HCT116 (cell line): Measurements from ENCODE around the gene ZCCHC2.

Source experiments
- EZH2 ChIP-seq: fragments of 200-600 bp; sonication (generic); IDR thresholded peaks from 2 replicates; pipeline ENCODE4 v1.6.1; 2017; ENCODE audit warnings: antibody characterized with exemption, mixed run types
- EZH2phosphoT487 ChIP-seq: fragments of 200-600 bp; IDR thresholded peaks from 2 replicates; pipeline ENCODE4 v1.6.1; 2018; ENCODE audit warnings: antibody characterized with exemption, borderline replicate concordance
- POLR2A ChIP-seq: IDR thresholded peaks from 2 replicates; pipeline ENCODE4 v1.7.0; 2011; ENCODE audit warnings: borderline replicate concordance; ENCODE audit not compliant: insufficient read depth, insufficient read length; ENCODE audit errors: extremely low read depth
- POLR2AphosphoS5 ChIP-seq: IDR thresholded peaks from 2 replicates; pipeline ENCODE4 v1.6.1; 2011; ENCODE audit warnings: mild to moderate bottlenecking, low read depth, low read length, moderate library complexity
- RAD21 ChIP-seq: IDR thresholded peaks from 2 replicates; pipeline ENCODE4 v1.6.1; 2012; ENCODE audit warnings: low read depth, mild to moderate bottlenecking
- TCF7L2 ChIP-seq: IDR thresholded peaks from 2 replicates; pipeline ENCODE4 v1.7.0; 2011; ENCODE audit warnings: borderline replicate concordance, inconsistent platforms; ENCODE audit not compliant: insufficient read depth, insufficient read length; ENCODE audit errors: extremely low read depth
- ZBTB33 ChIP-seq: IDR thresholded peaks from 2 replicates; pipeline ENCODE4 v1.6.1; 2011; ENCODE audit warnings: mild to moderate bottlenecking, low read length, moderate library complexity; ENCODE audit not compliant: insufficient replicate concordance; ENCODE audit errors: extremely low read depth
- TF ChIP-seq, protein P1 (sequence below), 3 experiments: fragments of 200-600 bp in 1 of 3; sonication (generic) in 1 of 3; IDR thresholded peaks in 2 of 3; conservative IDR thresholded peaks in 1 of 3; 2 replicates each; pipeline ENCODE4 v1.5.1; 2012 to 2017; ENCODE audit warnings: low read depth in 2 of 3, low read length in 2 of 3, antibody characterized with exemption in 1 of 3, borderline replicate concordance in 1 of 3, control low read depth in 1 of 3, mild to moderate bottlenecking in 1 of 3, mixed read lengths in 1 of 3, mixed run types in 1 of 3, moderate library complexity in 1 of 3; ENCODE audit not compliant: insufficient read depth in 1 of 3

DNA sequence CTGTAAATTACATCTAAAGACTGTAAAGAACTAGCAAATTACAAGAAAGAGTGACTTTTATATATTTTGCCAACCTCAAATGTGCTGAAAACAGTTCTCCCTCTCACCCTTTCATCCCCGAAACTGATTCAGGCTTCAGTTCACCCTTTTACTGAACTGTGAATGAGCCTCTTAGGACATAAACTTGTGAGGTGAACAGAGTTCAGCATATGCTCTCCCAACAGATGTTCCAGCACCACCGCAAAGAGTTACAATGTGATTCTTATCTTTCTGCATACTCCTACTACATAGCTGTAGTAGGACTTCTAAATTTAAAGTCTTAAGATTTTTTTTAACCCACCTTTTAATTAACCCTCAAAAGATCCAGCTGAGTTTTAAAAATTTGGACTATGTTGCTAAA lies 1.2 kb upstream of the ZCCHC2 start:
- TF ChIP-seq ZBTB33 (no peak), EZH2 (no peak), POLR2A (no peak), TCF7L2 (no peak), EZH2phosphoT487 (no peak), POLR2AphosphoS5 (no peak), RAD21 (no peak)
- TF ChIP-seq, protein P1, sequence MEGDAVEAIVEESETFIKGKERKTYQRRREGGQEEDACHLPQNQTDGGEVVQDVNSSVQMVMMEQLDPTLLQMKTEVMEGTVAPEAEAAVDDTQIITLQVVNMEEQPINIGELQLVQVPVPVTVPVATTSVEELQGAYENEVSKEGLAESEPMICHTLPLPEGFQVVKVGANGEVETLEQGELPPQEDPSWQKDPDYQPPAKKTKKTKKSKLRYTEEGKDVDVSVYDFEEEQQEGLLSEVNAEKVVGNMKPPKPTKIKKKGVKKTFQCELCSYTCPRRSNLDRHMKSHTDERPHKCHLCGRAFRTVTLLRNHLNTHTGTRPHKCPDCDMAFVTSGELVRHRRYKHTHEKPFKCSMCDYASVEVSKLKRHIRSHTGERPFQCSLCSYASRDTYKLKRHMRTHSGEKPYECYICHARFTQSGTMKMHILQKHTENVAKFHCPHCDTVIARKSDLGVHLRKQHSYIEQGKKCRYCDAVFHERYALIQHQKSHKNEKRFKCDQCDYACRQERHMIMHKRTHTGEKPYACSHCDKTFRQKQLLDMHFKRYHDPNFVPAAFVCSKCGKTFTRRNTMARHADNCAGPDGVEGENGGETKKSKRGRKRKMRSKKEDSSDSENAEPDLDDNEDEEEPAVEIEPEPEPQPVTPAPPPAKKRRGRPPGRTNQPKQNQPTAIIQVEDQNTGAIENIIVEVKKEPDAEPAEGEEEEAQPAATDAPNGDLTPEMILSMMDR (IDR thresholded peaks at IDR 0.05 in 2 of 3, conservative IDR thresholded peaks at IDR 0.05 in 1 of 3; ENCODE audit: borderline replicate concordance in 1 of 3, insufficient read depth in 1 of 3, low read depth in 2 of 3, low read length in 2 of 3), result no peak
